ENCODE measurements around the gene ATP8B4.

Gene ATP8B4

DNA sequence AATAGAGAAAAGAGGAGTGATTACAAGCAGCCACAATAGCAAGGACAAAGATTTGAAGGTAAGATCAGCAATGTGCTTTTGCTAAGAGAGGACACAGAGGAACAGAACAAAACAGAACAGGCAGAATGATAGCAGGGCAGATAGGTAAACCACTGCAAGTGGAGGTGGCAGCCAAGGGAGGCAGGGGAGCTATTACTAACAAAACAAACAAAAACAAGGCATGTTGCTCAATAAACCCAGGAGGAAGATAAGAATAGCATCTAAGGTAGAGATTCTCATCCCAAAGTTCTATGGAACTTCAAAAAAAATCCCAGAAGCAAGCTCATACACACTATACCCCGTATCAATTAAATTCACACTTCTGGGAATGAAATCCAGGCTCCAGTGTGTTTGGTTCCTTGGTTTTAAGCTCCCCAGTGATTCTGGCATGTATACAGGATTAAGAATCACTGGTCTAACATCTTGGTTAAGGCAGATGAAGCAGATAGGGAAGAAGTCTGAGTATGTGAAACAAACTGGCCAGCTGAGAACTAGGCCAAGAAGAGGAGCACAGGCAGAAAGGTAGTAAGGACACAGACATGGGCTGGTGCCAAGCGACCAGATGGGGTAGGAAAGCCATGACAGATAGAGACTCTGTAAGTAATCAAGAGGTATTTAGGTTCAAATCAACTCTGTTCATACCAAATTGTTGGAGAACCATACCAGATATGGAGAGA lies 309.0 kb downstream of the ATP8B4 start:
- no peak for DNase-seq (ENCODE audit: low spot score)

GRCh38 chr15:49808341-49808740 lies 310.7 kb downstream of the ATP8B4 start:
- DNase-seq (ENCODE audit: low spot score): no peak
